ENCODE results near the gene THSD4.

GRCh38 chr15:71804695-71805470, 689.6 kb downstream of the THSD4 start:
- TF ChIP-seq, protein P1, sequence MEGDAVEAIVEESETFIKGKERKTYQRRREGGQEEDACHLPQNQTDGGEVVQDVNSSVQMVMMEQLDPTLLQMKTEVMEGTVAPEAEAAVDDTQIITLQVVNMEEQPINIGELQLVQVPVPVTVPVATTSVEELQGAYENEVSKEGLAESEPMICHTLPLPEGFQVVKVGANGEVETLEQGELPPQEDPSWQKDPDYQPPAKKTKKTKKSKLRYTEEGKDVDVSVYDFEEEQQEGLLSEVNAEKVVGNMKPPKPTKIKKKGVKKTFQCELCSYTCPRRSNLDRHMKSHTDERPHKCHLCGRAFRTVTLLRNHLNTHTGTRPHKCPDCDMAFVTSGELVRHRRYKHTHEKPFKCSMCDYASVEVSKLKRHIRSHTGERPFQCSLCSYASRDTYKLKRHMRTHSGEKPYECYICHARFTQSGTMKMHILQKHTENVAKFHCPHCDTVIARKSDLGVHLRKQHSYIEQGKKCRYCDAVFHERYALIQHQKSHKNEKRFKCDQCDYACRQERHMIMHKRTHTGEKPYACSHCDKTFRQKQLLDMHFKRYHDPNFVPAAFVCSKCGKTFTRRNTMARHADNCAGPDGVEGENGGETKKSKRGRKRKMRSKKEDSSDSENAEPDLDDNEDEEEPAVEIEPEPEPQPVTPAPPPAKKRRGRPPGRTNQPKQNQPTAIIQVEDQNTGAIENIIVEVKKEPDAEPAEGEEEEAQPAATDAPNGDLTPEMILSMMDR (conservative IDR thresholded peaks at IDR 0.05): no peak
- no peak for TF ChIP-seq ZFX (IDR thresholded peaks at IDR 0.05)

All from C4-2B (cell line).